ENCODE measurements around the gene NUDT7.

Gene NUDT7

GRCh38 chr16:77787452-77787851 is 65.1 kb downstream of the NUDT7 start:
- TF ChIP-seq ZNF76 (tag by site-specific recombination; IDR thresholded peaks at IDR 0.05; ENCODE audit: borderline replicate concordance, low read depth) (no peak), ZNF335 (tag by site-specific recombination; conservative IDR thresholded peaks at IDR 0.05) (no peak), ZNF175 (tag by site-specific recombination; IDR thresholded peaks at IDR 0.05) (no peak), GLI2 (tag by site-specific recombination; IDR thresholded peaks at IDR 0.05; ENCODE audit: borderline replicate concordance, low read depth) (no peak), ZNF514 (tag by site-specific recombination; IDR thresholded peaks at IDR 0.05) (no peak), ZNF610 (tag by site-specific recombination; IDR thresholded peaks at IDR 0.05; ENCODE audit: borderline replicate concordance) (no peak), ZNF654 (tag by site-specific recombination; IDR thresholded peaks at IDR 0.05; ENCODE audit: low read depth) (no peak), ZNF426 (tag by site-specific recombination; IDR thresholded peaks at IDR 0.05) (no peak), ZFP69B (tag by site-specific recombination; IDR thresholded peaks at IDR 0.05) (no peak), BCL11B (tag by site-specific recombination; IDR thresholded peaks at IDR 0.05; ENCODE audit: low read depth) (no peak), ZNF184 (tag by site-specific recombination; IDR thresholded peaks at IDR 0.05) (no peak), PRDM4 (tag by site-specific recombination; IDR thresholded peaks at IDR 0.05) (no peak), OVOL3 (tag by site-specific recombination; IDR thresholded peaks at IDR 0.05) (no peak), YY2 (tag by site-specific recombination; IDR thresholded peaks at IDR 0.05) (no peak)
- ChIA-PET POLR2A (no interaction called here), CTCF (interaction anchor here (0.6 kb wide), 1 partner anchor 49 kb away, joined by 3 read pairs; no protein-coding TSS in a partner anchor)
- Histone ChIP-seq H3K4me1 (ENCODE audit: control insufficient read depth, insufficient read depth, low read length) (peaks cover 9% of the 10 kb centered on the region), H3K27ac (ENCODE audit: extremely low read depth, low read depth, low read length) (no peak overlapping the region), H3K4me3 (ENCODE audit: low read depth, low read length) (no peak overlapping the region), H3K36me3 (ENCODE audit: control insufficient read depth in 2 of 2, insufficient read depth in 1 of 2, low read length in 2 of 2) (no peaks in the 10 kb centered on the region), H3K9me3 (ENCODE audit: control insufficient read depth, insufficient read depth, low read depth, low read length) (no peaks in the 10 kb centered on the region)

DNA sequence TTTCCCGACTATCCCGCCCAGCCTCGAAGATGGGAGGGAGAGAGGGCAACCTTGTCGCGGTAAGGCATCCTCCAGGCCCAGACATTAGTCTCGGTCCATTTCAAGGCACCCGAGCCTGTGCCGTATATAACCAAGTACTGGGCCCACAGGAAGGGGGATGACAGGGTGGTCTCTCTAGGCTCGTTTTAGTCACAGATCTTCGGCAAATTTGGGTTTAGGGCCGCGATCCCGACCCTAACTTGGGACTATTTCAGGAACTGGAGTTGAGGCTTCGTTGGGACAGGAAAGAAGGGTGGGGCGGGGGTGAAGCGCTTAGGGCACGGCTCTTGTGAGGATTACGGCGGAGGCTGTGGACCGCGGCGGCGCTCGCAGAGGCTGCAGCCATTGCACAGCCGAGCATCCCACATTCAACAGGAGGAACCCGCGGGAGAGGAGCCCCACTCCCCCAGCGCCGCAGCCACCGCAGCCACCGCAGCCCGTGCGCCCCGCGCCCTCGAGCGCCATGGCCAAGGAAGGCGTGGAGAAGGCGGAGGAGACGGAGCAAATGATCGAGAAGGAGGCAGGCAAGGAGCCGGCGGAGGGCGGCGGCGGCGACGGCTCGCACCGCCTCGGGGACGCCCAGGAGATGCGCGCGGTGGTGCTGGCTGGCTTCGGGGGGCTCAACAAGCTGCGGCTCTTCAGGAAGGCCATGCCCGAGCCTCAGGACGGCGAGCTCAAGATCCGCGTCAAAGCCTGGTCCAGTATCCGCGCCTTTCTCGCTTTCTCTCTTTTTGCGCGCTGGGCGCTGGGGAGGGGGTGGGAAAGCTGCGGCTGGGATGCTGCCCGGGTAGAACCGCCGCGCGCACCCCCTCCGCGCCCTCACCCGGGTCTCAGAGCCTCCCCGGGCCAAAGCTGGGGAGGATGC is 66.1 kb downstream of the NUDT7 start, which contains the start of gene VAT1L:
TSS of gene VAT1L (plus strand) at position 384 of the 904 bp plus-strand sequence. CDS start at position 503, 119 bp downstream.
- Histone ChIP-seq H3K27ac (ENCODE audit: extremely low read depth, low read depth, low read length) (no peak within 1 kb of the TSS; the same call in 1 of the 2 replicates), H3K9me3 (ENCODE audit: control insufficient read depth, insufficient read depth, low read depth, low read length) (no peaks in the 10 kb centered on the region), H3K36me3 (ENCODE audit: control insufficient read depth in 2 of 2, insufficient read depth in 1 of 2, low read length in 2 of 2) (no peaks in the 10 kb centered on the region), H3K4me1 (ENCODE audit: control insufficient read depth, insufficient read depth, low read length) (peaks cover 9% of the 10 kb centered on the region), H3K4me3 (ENCODE audit: low read depth, low read length) (peak within 1 kb of the TSS; percentile 62)
- POLR2A ChIA-PET, result interaction anchor here (1.1 kb wide), 1 partner anchor 8 kb away, joined by 3 read pairs; no protein-coding TSS in a partner anchor
- CTCF ChIA-PET, result interaction anchor here (0.6 kb wide), 1 partner anchor 48 kb away, joined by 3 read pairs; no protein-coding TSS in a partner anchor
- TF ChIP-seq, protein P1, sequence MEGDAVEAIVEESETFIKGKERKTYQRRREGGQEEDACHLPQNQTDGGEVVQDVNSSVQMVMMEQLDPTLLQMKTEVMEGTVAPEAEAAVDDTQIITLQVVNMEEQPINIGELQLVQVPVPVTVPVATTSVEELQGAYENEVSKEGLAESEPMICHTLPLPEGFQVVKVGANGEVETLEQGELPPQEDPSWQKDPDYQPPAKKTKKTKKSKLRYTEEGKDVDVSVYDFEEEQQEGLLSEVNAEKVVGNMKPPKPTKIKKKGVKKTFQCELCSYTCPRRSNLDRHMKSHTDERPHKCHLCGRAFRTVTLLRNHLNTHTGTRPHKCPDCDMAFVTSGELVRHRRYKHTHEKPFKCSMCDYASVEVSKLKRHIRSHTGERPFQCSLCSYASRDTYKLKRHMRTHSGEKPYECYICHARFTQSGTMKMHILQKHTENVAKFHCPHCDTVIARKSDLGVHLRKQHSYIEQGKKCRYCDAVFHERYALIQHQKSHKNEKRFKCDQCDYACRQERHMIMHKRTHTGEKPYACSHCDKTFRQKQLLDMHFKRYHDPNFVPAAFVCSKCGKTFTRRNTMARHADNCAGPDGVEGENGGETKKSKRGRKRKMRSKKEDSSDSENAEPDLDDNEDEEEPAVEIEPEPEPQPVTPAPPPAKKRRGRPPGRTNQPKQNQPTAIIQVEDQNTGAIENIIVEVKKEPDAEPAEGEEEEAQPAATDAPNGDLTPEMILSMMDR (tag by site-specific recombination; IDR thresholded peaks at IDR 0.05), result peak; percentile 39; the same call in 1 of the 2 replicates
- TF ChIP-seq, protein P2, sequence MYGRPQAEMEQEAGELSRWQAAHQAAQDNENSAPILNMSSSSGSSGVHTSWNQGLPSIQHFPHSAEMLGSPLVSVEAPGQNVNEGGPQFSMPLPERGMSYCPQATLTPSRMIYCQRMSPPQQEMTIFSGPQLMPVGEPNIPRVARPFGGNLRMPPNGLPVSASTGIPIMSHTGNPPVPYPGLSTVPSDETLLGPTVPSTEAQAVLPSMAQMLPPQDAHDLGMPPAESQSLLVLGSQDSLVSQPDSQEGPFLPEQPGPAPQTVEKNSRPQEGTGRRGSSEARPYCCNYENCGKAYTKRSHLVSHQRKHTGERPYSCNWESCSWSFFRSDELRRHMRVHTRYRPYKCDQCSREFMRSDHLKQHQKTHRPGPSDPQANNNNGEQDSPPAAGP (tag by site-specific recombination; IDR thresholded peaks at IDR 0.05), result peak; percentile 47; the same call in 1 of the 2 replicates
- TF ChIP-seq ZBTB21 (tag by site-specific recombination; IDR thresholded peaks at IDR 0.05), result no peak
- peak; percentile 18; the same call in 1 of the 2 replicates for TF ChIP-seq PRDM10 (tag by site-specific recombination; IDR thresholded peaks at IDR 0.05)
- 0 out of 2 replicates have a peak, but pooled peaks have one; percentile 25 for TF ChIP-seq ZNF629 (tag by site-specific recombination; IDR thresholded peaks at IDR 0.05)
- no peak for TF ChIP-seq OSR2 (tag by site-specific recombination; IDR thresholded peaks at IDR 0.05)
- TF ChIP-seq ZNF175 (tag by site-specific recombination; IDR thresholded peaks at IDR 0.05), result no peak
- peak; percentile 27; the same call in 1 of the 2 replicates for TF ChIP-seq ZNF324 (tag by site-specific recombination; IDR thresholded peaks at IDR 0.05)
- TF ChIP-seq, protein P3, sequence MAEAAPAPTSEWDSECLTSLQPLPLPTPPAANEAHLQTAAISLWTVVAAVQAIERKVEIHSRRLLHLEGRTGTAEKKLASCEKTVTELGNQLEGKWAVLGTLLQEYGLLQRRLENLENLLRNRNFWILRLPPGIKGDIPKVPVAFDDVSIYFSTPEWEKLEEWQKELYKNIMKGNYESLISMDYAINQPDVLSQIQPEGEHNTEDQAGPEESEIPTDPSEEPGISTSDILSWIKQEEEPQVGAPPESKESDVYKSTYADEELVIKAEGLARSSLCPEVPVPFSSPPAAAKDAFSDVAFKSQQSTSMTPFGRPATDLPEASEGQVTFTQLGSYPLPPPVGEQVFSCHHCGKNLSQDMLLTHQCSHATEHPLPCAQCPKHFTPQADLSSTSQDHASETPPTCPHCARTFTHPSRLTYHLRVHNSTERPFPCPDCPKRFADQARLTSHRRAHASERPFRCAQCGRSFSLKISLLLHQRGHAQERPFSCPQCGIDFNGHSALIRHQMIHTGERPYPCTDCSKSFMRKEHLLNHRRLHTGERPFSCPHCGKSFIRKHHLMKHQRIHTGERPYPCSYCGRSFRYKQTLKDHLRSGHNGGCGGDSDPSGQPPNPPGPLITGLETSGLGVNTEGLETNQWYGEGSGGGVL (tag by site-specific recombination; IDR thresholded peaks at IDR 0.05), result peak; percentile 73
- TF ChIP-seq SP7 (tag by site-specific recombination; IDR thresholded peaks at IDR 0.05), result peak; percentile 45

Data from HEK293 (cell line).